Neural progenitor cell (in vitro differentiated cells): Measurements from ENCODE around the gene COL4A2.
"Not testable (repeated sequence)": the region's sequence is repeated elsewhere in the genome, so short reads cannot be mapped to it uniquely, and the experiment has no call there.

Experiments used
- CTCF ChIP-seq: fragments of 200-600 bp; sonication (generic); IDR thresholded peaks from 2 replicates; pipeline ENCODE4 v1.5.1; 2017; ENCODE audit warnings: antibody characterized with exemption, mild to moderate bottlenecking
- EZH2 ChIP-seq: fragments of 200-600 bp; sonication (generic); IDR thresholded peaks from 2 replicates; pipeline ENCODE4 v1.6.1; 2017; ENCODE audit warnings: antibody characterized with exemption, mild to moderate bottlenecking, moderate library complexity

- not testable (repeated sequence) for TF ChIP-seq CTCF, EZH2
Measured at GRCh38 chr13:110486880-110487279, 179.8 kb downstream of the COL4A2 start.
